ENCODE measurements around the gene SVIL. TPM values are rescaled to one million over a fixed set of nuclear protein-coding genes. Genes with fewer than 3 reads are reported as not detected.

The SVIL gene
- total RNA-seq, 1 donor from 2014 or later: 25.1 TPM

DNA sequence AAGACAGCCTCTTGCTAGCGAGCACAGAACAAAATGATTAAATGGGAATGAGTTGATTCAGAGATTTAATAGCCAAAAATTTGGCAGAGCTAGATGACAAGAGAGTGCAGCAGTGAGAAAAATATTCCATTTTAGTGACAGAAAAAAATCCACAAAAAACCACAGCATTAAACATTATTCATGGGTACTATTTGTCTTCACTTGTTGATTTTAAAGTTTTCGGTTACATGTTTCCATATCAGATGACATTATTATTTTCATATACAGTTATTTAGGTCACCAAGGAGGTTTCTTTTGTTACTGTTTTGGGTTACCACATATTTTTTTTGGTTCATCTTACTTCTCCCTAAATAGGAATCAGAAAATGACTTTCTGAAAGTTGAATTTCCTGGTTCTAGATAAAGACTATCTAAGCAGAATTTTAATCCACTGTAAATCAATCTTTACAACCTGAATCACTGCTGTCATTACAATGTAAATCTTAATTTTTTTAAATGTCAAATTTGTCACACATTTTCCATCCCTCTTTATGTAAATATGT, 87.9 kb downstream of the SVIL start:
- Histone ChIP-seq H3K4me2 (no peak overlapping the region), H3K27ac (no peak overlapping the region), H3K9ac (no peak overlapping the region), H3K4me3 (no peak overlapping the region), H3K4me1 (peaks cover 16% of the 10 kb centered on the region), H4K20me1 (ENCODE audit: low read depth) (peaks cover 3% of the 10 kb centered on the region), H3K36me3 (no peaks in the 10 kb centered on the region), H2AFZ (replicated peaks) (no peak overlapping the region), H3K79me2 (ENCODE audit: low read depth) (no peaks in the 10 kb centered on the region), H3K27me3 (no peaks in the 10 kb centered on the region), H3F3A (ENCODE audit: low read depth) (peaks cover 4% of the 10 kb centered on the region), H3K9me3 (ENCODE audit: low read depth) (no peaks in the 10 kb centered on the region)
- Mint-ChIP-seq H3K36me3 (peaks cover 17% of the 10 kb centered on the region), H3K27ac (no peak overlapping the region), H3K4me3 (no peak overlapping the region), H3K9me3 (no peaks in the 10 kb centered on the region), H3K27me3 (ENCODE audit: insufficient read depth, low read depth) (no peaks in the 10 kb centered on the region), H3K4me1 (peaks cover 14% of the 10 kb centered on the region)
- no peak for DNase-seq (ENCODE audit: low spot score)
- TF ChIP-seq, protein P1, sequence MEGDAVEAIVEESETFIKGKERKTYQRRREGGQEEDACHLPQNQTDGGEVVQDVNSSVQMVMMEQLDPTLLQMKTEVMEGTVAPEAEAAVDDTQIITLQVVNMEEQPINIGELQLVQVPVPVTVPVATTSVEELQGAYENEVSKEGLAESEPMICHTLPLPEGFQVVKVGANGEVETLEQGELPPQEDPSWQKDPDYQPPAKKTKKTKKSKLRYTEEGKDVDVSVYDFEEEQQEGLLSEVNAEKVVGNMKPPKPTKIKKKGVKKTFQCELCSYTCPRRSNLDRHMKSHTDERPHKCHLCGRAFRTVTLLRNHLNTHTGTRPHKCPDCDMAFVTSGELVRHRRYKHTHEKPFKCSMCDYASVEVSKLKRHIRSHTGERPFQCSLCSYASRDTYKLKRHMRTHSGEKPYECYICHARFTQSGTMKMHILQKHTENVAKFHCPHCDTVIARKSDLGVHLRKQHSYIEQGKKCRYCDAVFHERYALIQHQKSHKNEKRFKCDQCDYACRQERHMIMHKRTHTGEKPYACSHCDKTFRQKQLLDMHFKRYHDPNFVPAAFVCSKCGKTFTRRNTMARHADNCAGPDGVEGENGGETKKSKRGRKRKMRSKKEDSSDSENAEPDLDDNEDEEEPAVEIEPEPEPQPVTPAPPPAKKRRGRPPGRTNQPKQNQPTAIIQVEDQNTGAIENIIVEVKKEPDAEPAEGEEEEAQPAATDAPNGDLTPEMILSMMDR (IDR thresholded peaks at IDR 0.05): no peak
- no peak for TF ChIP-seq EZH2phosphoT487 (IDR thresholded peaks at IDR 0.05)

GRCh38 chr10:29545122-29545521, 89.6 kb downstream of the SVIL start:
- H2AFZ ChIP-seq (replicated peaks): no peak overlapping the region
- H3K9ac ChIP-seq: no peak overlapping the region
- H4K20me1 ChIP-seq (ENCODE audit: low read depth): peaks cover 3% of the 10 kb centered on the region
- peaks cover 25% of the 10 kb centered on the region for H3K4me1 ChIP-seq
- H3K27ac ChIP-seq: no peak overlapping the region
- no peak overlapping the region for H3K27ac Mint-ChIP-seq
- no peaks in the 10 kb centered on the region for H3K36me3 ChIP-seq
- H3F3A ChIP-seq (ENCODE audit: low read depth): peaks cover 8% of the 10 kb centered on the region
- H3K9me3 ChIP-seq (ENCODE audit: low read depth): no peaks in the 10 kb centered on the region
- H3K36me3 Mint-ChIP-seq: peaks cover 9% of the 10 kb centered on the region
- H3K4me1 Mint-ChIP-seq: peaks cover 20% of the 10 kb centered on the region
- DNase-seq (ENCODE audit: low spot score): no peak
- H3K4me3 ChIP-seq: no peak overlapping the region
- H3K27me3 Mint-ChIP-seq (ENCODE audit: insufficient read depth, low read depth): no peaks in the 10 kb centered on the region
- no peaks in the 10 kb centered on the region for H3K9me3 Mint-ChIP-seq
- H3K79me2 ChIP-seq (ENCODE audit: low read depth): no peaks in the 10 kb centered on the region
- H3K27me3 ChIP-seq: no peaks in the 10 kb centered on the region
- TF ChIP-seq, protein P1 (IDR thresholded peaks at IDR 0.05): no peak
- TF ChIP-seq EZH2 (IDR thresholded peaks at IDR 0.05) (no peak), EZH2phosphoT487 (IDR thresholded peaks at IDR 0.05) (no peak)
- H3K4me3 Mint-ChIP-seq: no peak overlapping the region
- no peak overlapping the region for H3K4me2 ChIP-seq

DNA sequence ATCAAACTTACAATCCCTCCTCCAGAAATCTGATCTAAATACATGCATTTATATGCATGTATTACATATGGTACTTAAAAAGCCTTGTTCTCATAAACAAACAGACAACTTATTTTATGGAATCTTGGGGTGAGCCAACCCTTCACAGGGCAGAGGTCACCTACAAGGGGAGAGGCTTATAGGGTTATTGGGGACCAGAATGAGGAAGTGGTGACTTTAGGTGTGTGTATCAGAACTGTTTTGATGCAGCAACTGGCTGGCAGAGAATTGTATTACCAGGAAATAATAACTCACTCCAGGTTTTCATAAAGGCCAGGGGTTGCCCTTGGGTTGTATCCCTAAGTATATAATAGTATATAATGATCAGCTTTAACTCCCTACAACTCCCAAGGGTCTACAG, 91.1 kb downstream of the SVIL start:
- Histone ChIP-seq H3F3A (ENCODE audit: low read depth) (peaks cover 8% of the 10 kb centered on the region), H3K27ac (no peak overlapping the region), H3K9me3 (ENCODE audit: low read depth) (no peaks in the 10 kb centered on the region), H3K27me3 (no peaks in the 10 kb centered on the region), H3K36me3 (no peaks in the 10 kb centered on the region), H3K4me3 (no peak overlapping the region), H3K4me1 (peaks cover 25% of the 10 kb centered on the region), H3K9ac (no peak overlapping the region), H2AFZ (replicated peaks) (no peak overlapping the region), H3K4me2 (no peak overlapping the region), H3K79me2 (ENCODE audit: low read depth) (no peaks in the 10 kb centered on the region), H4K20me1 (ENCODE audit: low read depth) (peaks cover 3% of the 10 kb centered on the region)
- Mint-ChIP-seq H3K9me3 (no peaks in the 10 kb centered on the region), H3K27me3 (ENCODE audit: insufficient read depth, low read depth) (no peaks in the 10 kb centered on the region), H3K4me1 (peaks cover 20% of the 10 kb centered on the region), H3K4me3 (no peak overlapping the region), H3K36me3 (peaks cover 7% of the 10 kb centered on the region), H3K27ac (no peak overlapping the region)
- TF ChIP-seq, protein P1 (IDR thresholded peaks at IDR 0.05): no peak
- no peak for TF ChIP-seq EZH2phosphoT487 (IDR thresholded peaks at IDR 0.05)
- no peak for TF ChIP-seq EZH2 (IDR thresholded peaks at IDR 0.05)
- no peak for DNase-seq (ENCODE audit: low spot score)
